Subcutaneous adipose tissue (tissue), 4 donors: Measurements from ENCODE around the gene DCAF11. TPM values are rescaled to one million over a fixed set of nuclear protein-coding genes. Genes with fewer than 3 reads are reported as not detected.

Source experiments
- total RNA-seq, 4 donors: library from RNA; depleted of rRNA; stranded (reverse); fragments of >200 nt; gene quantifications; one replicate each; pipeline ENCODE4 v1.1.0, GENCODE V29; 2016
- TF ChIP-seq, protein P1 (sequence below): fragments of 450-650 bp; IDR thresholded peaks from one replicate; pipeline ENCODE4 v1.5.1; 2016; ENCODE audit warnings: low read depth, mild to moderate bottlenecking, control low read depth, antibody characterized with exemption, moderate library complexity

The DCAF11 gene
- total RNA-seq = 10 to 100 TPM; 39.6 to 83.5 (median 53.2) TPM

DNA sequence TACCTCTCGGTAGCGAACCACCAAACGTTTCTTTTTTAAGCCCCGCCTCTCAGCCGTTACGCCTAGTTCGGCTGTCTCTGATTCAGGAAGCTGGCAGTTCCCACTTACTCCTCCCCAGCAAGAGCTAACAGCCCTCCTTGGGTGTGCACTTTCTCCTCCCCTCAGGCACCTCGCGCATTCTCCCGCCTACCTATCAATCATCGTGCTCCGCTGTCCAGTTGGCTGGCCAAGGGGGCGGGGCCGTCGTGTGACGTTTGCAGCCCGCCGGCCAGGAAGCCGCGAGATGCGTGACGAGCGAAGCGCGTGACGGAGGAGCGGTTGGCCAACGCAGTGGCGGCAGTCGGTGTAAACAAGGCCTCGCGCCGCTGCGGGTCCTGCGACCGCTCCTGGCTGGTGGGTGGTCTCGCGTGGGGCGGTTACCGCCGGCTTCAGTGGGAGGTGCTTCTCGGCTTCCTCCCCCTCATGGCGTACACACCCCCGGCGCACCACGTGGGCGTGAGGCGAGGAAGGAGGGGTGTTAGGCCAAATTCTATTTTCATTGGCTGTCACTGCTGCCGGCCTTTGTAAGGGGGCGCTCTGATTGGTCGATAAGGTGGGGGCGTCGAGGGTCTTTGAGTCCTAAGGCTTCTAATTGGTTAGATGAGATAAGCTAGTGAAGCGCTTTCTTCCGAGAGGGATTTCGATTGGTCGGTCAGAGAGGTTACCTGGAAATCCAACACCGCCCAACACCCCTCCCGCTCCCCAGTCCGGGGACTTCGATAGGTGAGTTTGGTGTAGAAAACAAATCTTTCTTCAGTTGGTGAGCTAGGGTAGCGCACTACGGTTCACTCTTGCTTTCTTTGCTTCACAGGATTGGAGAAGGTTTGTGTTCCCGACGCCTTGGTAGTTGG lies at the start of gene DCAF11, which contains the start of gene NRL:
Gene DCAF11 (plus strand): TSS at position 246 of the 890 bp plus-strand sequence. CDS start 818 bp downstream, outside the sequence.
Gene NRL (minus strand): TSS at position 418 of the 890 bp plus-strand sequence. CDS start 32,101 bp downstream, outside the sequence.
- TF ChIP-seq, protein P1, sequence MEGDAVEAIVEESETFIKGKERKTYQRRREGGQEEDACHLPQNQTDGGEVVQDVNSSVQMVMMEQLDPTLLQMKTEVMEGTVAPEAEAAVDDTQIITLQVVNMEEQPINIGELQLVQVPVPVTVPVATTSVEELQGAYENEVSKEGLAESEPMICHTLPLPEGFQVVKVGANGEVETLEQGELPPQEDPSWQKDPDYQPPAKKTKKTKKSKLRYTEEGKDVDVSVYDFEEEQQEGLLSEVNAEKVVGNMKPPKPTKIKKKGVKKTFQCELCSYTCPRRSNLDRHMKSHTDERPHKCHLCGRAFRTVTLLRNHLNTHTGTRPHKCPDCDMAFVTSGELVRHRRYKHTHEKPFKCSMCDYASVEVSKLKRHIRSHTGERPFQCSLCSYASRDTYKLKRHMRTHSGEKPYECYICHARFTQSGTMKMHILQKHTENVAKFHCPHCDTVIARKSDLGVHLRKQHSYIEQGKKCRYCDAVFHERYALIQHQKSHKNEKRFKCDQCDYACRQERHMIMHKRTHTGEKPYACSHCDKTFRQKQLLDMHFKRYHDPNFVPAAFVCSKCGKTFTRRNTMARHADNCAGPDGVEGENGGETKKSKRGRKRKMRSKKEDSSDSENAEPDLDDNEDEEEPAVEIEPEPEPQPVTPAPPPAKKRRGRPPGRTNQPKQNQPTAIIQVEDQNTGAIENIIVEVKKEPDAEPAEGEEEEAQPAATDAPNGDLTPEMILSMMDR = no peak

DNA sequence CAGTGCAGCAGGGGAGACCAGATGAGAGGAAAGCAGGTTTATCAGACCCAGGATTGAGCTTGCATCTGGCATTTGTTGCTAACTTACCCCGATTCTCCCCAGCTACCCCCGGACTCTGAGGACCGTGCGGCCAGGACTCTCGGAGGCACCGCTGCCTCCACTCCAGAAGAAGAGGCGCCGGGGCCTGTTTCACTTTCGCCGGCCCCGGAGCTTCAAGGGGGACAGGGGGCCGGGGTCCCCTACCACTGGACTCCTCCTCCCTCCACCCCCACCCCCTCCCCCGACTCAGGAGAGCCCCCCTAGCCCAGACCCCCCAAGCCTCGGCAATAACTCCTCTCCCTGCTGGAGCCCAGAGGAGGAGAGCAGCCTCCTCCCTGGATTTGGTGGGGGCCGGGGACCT lies 49.7 kb upstream of the DCAF11 start:
- TF ChIP-seq, protein P1 = no peak

DNA sequence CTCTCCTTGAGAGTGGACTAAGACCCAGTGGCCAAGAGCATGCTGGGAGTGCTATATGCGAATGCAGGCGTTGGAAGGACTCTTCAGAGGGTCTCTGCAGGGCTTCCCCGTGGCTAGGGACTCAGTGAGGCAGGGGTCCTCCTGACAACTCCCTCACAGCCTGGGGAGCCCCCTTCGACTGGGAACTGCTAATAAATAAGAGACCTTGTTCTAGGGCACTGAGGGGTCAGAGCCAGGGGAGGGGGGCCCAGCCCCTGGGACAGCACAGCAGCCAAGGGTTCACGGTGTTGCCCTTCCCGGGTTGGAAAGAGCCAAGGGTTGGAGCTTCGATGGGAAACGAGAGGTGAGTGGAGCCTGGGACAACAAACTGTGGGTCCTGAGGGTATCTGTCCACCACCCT lies 49.2 kb upstream of the DCAF11 start:
- TF ChIP-seq, protein P1 = no peak

DNA sequence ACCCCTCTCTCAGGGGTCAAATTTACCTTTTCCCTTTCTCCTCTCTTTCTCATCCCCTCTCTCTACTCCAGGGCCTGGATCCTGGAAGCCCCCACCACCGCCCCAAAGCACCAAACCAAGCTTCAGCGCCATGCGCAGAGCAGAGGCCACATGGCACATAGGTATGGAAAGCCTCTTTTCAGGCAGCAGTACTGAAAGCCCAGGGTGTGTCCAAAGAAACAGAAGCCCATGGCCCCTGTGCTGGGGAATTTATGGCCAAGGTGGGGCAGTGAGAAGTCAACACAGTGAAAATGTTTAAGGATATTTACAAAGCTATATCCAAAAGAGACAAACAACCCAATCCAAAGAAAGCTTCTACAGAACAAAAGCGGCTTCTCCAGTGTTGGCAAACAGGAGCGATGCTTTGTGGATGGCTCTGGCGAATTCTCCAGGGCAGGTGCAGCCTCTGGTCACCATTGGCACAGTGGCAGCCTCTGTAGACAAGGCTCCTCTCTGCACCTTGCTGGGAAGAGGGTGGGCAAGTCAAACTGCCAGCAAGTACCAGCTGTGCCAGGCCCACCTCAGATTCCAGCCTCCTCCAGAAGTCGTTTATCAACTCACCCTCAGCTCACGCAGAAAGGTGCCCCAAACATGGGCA lies 48.0 kb upstream of the DCAF11 start:
- TF ChIP-seq, protein P1 = no peak

DNA sequence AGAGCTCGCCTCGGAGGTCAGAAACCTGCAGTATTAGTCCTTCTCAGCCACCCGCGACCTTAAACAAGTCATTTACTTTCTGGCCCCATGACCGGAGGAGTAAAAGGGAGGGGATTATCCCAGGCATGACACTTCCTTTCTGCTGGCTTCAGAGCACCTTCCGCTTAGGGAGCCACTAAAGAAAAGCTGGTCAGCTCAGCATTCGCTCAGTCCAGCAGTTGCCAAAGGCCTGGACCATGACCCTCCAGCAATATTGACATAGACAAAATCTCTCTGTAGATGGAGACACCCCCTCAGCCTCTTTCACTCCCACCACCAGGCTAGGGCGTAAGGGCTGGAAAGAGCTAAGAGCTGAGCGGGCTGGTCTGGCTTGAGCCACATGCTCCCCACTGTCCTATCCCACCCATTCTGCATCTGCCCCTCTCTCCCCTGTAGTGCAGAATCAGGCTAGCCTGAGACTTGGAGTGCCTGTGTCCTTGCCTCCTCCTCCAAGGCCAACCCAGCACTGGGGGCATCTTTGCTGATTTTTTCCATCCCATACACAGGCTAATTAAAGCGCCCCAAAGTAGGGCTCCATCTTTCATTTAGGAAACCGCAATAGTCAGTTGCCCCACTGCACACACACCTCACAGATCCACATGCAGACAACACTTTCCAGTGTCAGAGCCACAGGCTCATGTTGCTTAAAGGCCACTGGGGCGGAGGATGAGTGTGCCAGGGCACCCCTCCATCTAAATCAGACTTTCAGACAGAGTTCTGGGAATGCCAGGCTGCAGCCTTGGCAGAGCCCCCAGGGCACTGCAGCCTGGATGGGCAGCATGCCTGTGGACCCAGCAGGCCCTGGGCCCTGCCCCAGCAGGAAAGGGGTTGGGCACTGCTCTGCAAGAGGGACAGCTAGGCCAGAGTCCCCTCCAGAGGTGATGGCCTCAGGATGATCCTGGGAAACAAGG lies 47.2 kb upstream of the DCAF11 start:
- TF ChIP-seq, protein P1 = no peak

DNA sequence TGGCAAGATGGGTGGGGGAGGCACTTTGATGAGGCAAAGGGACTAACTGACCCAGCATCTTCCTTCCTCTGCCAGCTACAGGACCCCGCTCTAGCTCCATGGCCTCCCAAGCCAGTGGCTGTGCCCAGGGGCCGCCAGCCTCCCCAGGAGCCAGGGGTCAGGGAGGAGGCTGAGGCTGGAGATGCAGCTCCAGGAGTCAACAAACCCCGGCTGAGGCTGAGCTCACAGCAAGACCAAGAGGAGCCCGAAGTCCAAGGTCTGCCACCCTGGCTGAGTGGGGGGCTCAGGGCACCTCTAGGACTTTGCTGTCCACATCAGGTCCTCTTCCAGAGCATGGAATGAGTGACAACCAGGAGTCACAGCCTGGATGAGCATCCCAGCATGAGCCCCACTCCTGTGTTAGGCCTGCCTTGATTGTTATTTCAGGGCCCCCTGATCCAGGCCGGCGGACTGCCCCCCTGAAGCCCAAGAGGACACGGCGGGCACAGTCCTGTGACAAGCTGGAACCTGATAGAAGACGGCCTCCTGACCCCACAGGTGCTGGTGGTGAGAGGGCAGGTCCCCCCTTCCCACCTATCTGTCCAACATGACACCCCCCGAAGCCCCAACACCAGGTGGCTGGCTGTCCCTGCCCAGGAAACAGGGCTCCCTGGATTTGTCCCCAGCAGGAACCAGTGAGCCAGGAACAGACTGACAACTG lies 45.7 kb upstream of the DCAF11 start:
- TF ChIP-seq, protein P1 = no peak
